Brain microvascular endothelial cell (primary cell): ENCODE results near the gene ZNF521.

Experiments used
- DNase-seq: peaks from one replicate; pipeline ENCODE4 v3.0.0-alpha.2; 2020
- H3K27ac ChIP-seq: fragments of 250-450 bp; sonication (Bioruptor Pico); 2 replicates; pipeline ENCODE4 v1.5.1; 2020; ENCODE audit warnings: mild to moderate bottlenecking, moderate library complexity
- H3K27me3 ChIP-seq: fragments of 250-450 bp; sonication (Bioruptor Pico); replicated peaks from 2 replicates; pipeline ENCODE4 v1.5.1; 2020; ENCODE audit warnings: mild to moderate bottlenecking
- H3K36me3 ChIP-seq: fragments of 250-450 bp; sonication (Bioruptor Pico); replicated peaks from 2 replicates; pipeline ENCODE4 v1.5.1; 2020; ENCODE audit warnings: mild to moderate bottlenecking
- H3K4me3 ChIP-seq: 2 replicates; pipeline ENCODE4 v1.5.1; 2011; ENCODE audit warnings: low read depth, mild to moderate bottlenecking, control low read depth, low read length, moderate library complexity
- CTCF ChIP-seq: IDR thresholded peaks from 2 replicates; pipeline ENCODE4 v1.5.1; 2011; ENCODE audit warnings: low read depth, mild to moderate bottlenecking, moderate library complexity, low read length, control low read depth, inconsistent platforms; ENCODE audit errors: missing control alignments
- in situ Hi-C: cut with HindIII; loops from 2 replicates; pipeline ENCODE4 v1.10.0; 2017; ENCODE audit warnings: low sequenced_read_pairs, low pct_ligation_motif_present

Gene ZNF521

GRCh38 chr18:25244170-25244569 lies 107.8 kb downstream of the ZNF521 start:
- DNase-seq: no peak
- in situ Hi-C loops: no loop called here
- H3K27ac ChIP-seq: no peak overlapping the region
- no peaks in the 10 kb centered on the region for H3K36me3 ChIP-seq
- TF ChIP-seq CTCF: no peak
- no peak overlapping the region for H3K4me3 ChIP-seq
- H3K27me3 ChIP-seq: no peaks in the 10 kb centered on the region

GRCh38 chr18:25243754-25244153 lies 108.2 kb downstream of the ZNF521 start:
- DNase-seq: no peak
- H3K36me3 ChIP-seq: no peaks in the 10 kb centered on the region
- H3K27ac ChIP-seq: no peak overlapping the region
- TF ChIP-seq CTCF: no peak
- H3K27me3 ChIP-seq: no peaks in the 10 kb centered on the region
- in situ Hi-C loops: no loop called here
- H3K4me3 ChIP-seq: no peak overlapping the region

GRCh38 chr18:25243257-25243656 lies 108.7 kb downstream of the ZNF521 start:
- no peak overlapping the region for H3K27ac ChIP-seq

GRCh38 chr18:25240420-25240770 lies 111.6 kb downstream of the ZNF521 start:
- DNase-seq: no peak
- no peaks in the 10 kb centered on the region for H3K36me3 ChIP-seq
- in situ Hi-C loops: no loop called here
- no peak overlapping the region for H3K27ac ChIP-seq
- no peaks in the 10 kb centered on the region for H3K27me3 ChIP-seq
- no peak for TF ChIP-seq CTCF
- H3K4me3 ChIP-seq: no peak overlapping the region

More at GRCh38 chr18:25243257-25243656, 108.7 kb downstream of the ZNF521 start:
- no peaks in the 10 kb centered on the region for H3K36me3 ChIP-seq
- H3K4me3 ChIP-seq: no peak overlapping the region
- TF ChIP-seq CTCF: no peak
- in situ Hi-C loops: no loop called here
- H3K27me3 ChIP-seq: no peaks in the 10 kb centered on the region
- DNase-seq: no peak

- no peak overlapping the region for H3K4me3 ChIP-seq
- no peak overlapping the region for H3K27ac ChIP-seq
- no peak for TF ChIP-seq CTCF
- in situ Hi-C loops: no loop called here
- H3K27me3 ChIP-seq: no peaks in the 10 kb centered on the region
- no peaks in the 10 kb centered on the region for H3K36me3 ChIP-seq
- DNase-seq: no peak
These were observed 112.2 kb downstream of the ZNF521 start for GRCh38 chr18:25239581-25240419.

- no peak for TF ChIP-seq CTCF
- no peaks in the 10 kb centered on the region for H3K27me3 ChIP-seq
- no peak overlapping the region for H3K4me3 ChIP-seq
- H3K27ac ChIP-seq: no peak overlapping the region
- in situ Hi-C loops: no loop called here
- DNase-seq: no peak
- no peaks in the 10 kb centered on the region for H3K36me3 ChIP-seq
These were observed 112.8 kb downstream of the ZNF521 start for GRCh38 chr18:25239151-25239550.
